Tibial artery (tissue), 4 donors: ENCODE results near the gene MLH3.

Experiments used
- DNase-seq, 2 donors: peaks; one replicate each; pipeline ENCODE4 v3.0.0-alpha.2; 2019
- H3K27ac ChIP-seq, 2 donors: fragments of 200-600 bp; sonication (generic) in 1 of 2; 1 replicate in 1 of 2; 2 replicates in 1 of 2; pipeline ENCODE4 v1.5.1; 2018 to 2019; ENCODE audit warnings: mild to moderate bottlenecking in 1 of 2
- H3K27me3 ChIP-seq, 2 donors: fragments of 200-600 bp; sonication (generic) in 1 of 2; one replicate each; pipeline versions ENCODE4 v1.5.1 to v1.6.0; 2016 to 2019
- H3K36me3 ChIP-seq, 3 donors: fragments of 200-600 bp; sonication (generic) in 2 of 3; one replicate each; pipeline ENCODE4 v1.5.1; 2016 to 2019; ENCODE audit warnings: mild to moderate bottlenecking in 2 of 3
- H3K4me1 ChIP-seq, 4 donors: fragments of 200-600 bp; sonication (generic) in 2 of 4; 1 replicate in 3 of 4; 2 replicates in 1 of 4; pipeline ENCODE4 v1.5.1; 2016 to 2019
- H3K4me3 ChIP-seq, 2 donors: fragments of 200-600 bp; sonication (generic) in 1 of 2; 1 replicate in 1 of 2; 2 replicates in 1 of 2; pipeline ENCODE4 v1.5.1; 2018 to 2019; ENCODE audit warnings: mild to moderate bottlenecking in 2 of 2
- H3K9me3 ChIP-seq, 3 donors: fragments of 200-600 bp; sonication (generic) in 1 of 3; one replicate each; pipeline ENCODE4 v1.5.1; 2016 to 2019
- CTCF ChIP-seq, 2 experiments: fragments of 200-600 bp in 1 of 2; fragments of 450-650 bp in 1 of 2; IDR thresholded peaks; one replicate each; pipeline ENCODE4 v1.5.1; 2017 to 2019; ENCODE audit warnings: antibody characterized with exemption in 2 of 2, mild to moderate bottlenecking in 1 of 2, moderate library complexity in 1 of 2
- intact Hi-C: fragments of 100-400 bp; cut with DNase I; formaldehyde crosslinking; loops from one replicate; pipeline ENCODE4 v1.15.0; 2023; ENCODE audit warnings: low total_unique reads

Gene MLH3

GRCh38 chr14:75049731-75050201 is 1.5 kb downstream of the MLH3 start:
- intact Hi-C loops = no loop called here
- peaks cover 0 to 51% (median 23%) of the 10 kb centered on the region in 4 donors for H3K4me1 ChIP-seq
- TF ChIP-seq CTCF (IDR thresholded peaks at IDR 0.05) = no peak

GRCh38 chr14:75049136-75049535 is 2.1 kb downstream of the MLH3 start:
- no peaks in the 10 kb centered on the region for H3K27me3 ChIP-seq
- DNase-seq = peak in 1 of 2 donors; percentile 43
- no peak for TF ChIP-seq CTCF (IDR thresholded peaks at IDR 0.05)
- H3K4me3 ChIP-seq = peak overlapping the region in 1 of 2 donors; percentile 4
- intact Hi-C loops = no loop called here
- peaks cover 0 to 57% (median 29%) of the 10 kb centered on the region in 4 donors for H3K4me1 ChIP-seq
- no peaks in the 10 kb centered on the region for H3K9me3 ChIP-seq
- no peaks in the 10 kb centered on the region for H3K36me3 ChIP-seq
- H3K27ac ChIP-seq = peak overlapping the region; percentile 45 to 96

More at GRCh38 chr14:75049731-75050201, 1.5 kb downstream of the MLH3 start:
- no peaks in the 10 kb centered on the region for H3K36me3 ChIP-seq
- DNase-seq = no peak
- no peaks in the 10 kb centered on the region for H3K27me3 ChIP-seq
- no peaks in the 10 kb centered on the region for H3K9me3 ChIP-seq
- peak overlapping the region in 1 of 2 donors; percentile 4 for H3K4me3 ChIP-seq
- H3K27ac ChIP-seq = peak overlapping the region; percentile 45 to 96

GRCh38 chr14:75048101-75048500 is 3.2 kb downstream of the MLH3 start:
- H3K27ac ChIP-seq = peak overlapping the region in 1 of 2 donors; percentile 96
- TF ChIP-seq CTCF (IDR thresholded peaks at IDR 0.05) = no peak
- peaks cover 0 to 4% (median 0%) of the 10 kb centered on the region in 3 donors for H3K36me3 ChIP-seq
- H3K4me1 ChIP-seq = peaks cover 0 to 57% (median 30%) of the 10 kb centered on the region in 4 donors
- no peak overlapping the region for H3K4me3 ChIP-seq
- H3K9me3 ChIP-seq = no peaks in the 10 kb centered on the region
- no peaks in the 10 kb centered on the region for H3K27me3 ChIP-seq
- no peak for DNase-seq
- intact Hi-C loops = no loop called here

- no peak for TF ChIP-seq CTCF (IDR thresholded peaks at IDR 0.05)
- no peak for DNase-seq
- H3K4me1 ChIP-seq = peaks cover 0 to 57% (median 30%) of the 10 kb centered on the region in 4 donors
- intact Hi-C loops = no loop called here
- no peak overlapping the region for H3K27ac ChIP-seq
- H3K27me3 ChIP-seq = no peaks in the 10 kb centered on the region
- H3K4me3 ChIP-seq = no peak overlapping the region
- H3K9me3 ChIP-seq = no peaks in the 10 kb centered on the region
- H3K36me3 ChIP-seq = peaks cover 0 to 10% (median 0%) of the 10 kb centered on the region in 3 donors
Observed at GRCh38 chr14:75047506-75047905, 3.8 kb downstream of the MLH3 start.

- Histone ChIP-seq H3K27ac (no peak overlapping the region), H3K4me3 (no peak overlapping the region), H3K4me1 (peaks cover 0 to 56% (median 30%) of the 10 kb centered on the region in 4 donors), H3K27me3 (no peaks in the 10 kb centered on the region), H3K36me3 (peaks cover 3 to 16% (median 4%) of the 10 kb centered on the region in 3 donors), H3K9me3 (no peaks in the 10 kb centered on the region)
- no peak for DNase-seq
- intact Hi-C loops = no loop called here
- no peak for TF ChIP-seq CTCF (IDR thresholded peaks at IDR 0.05)
Observed at GRCh38 chr14:75046899-75047298, 4.4 kb downstream of the MLH3 start.
